Hematopoietic multipotent progenitor cell (in vitro differentiated cells): Measurements from ENCODE around the gene FILIP1L. TPM values are rescaled to one million over a fixed set of nuclear protein-coding genes. Genes with fewer than 3 reads are reported as not detected.

ENCODE experiments used
- DNase-seq, 3 donors: peaks; one replicate each; pipeline ENCODE4 v3.0.0-alpha.2; 2011 to 2015; ENCODE audit warnings: low read depth in 2 of 3, low spot score in 2 of 3
- total RNA-seq: library from RNA; depleted of rRNA; stranded (reverse); fragments of >200 nt; gene quantifications from one replicate; pipeline ENCODE4 v1.2.3, GENCODE V29; 2012

The FILIP1L gene
- total RNA-seq, 1 donor = 0.81 TPM

DNA sequence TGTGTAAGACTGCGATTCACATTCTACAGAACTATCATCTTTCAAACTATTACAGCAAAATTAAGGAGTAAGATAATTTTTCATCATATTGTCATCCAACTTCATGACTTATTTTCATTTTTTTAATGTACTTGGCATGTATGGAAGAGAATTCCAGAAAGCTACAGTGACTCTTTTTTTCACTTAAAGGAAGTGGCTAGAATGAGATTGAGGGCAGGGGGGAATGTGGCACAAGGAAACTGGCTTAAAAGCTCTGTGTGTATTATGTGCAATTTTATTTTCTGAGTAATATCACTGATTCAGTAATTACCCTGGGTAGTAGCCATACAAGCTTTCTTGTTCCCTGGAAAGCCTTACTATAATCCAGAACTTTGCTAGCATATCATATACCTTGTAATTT, 94.6 kb downstream of the FILIP1L start:
- no peak for DNase-seq

DNA sequence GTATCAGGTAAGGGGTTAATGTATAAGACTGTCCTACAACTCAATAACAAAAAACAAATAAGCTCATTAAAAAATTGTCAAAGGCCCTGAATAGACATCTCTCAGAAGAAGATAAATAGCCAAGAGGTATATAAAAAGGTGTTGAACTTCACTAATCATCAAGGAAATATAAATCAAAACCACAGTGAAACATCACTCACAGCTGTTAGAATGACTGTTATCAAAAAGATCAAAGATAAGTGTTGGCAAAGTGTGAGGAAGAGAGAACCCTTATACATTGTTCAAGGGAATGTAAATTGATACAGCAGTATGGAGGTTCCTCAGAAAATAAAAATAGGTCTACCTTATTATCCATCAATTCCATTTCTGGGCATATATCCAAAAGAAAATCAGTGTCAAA, 95.5 kb downstream of the FILIP1L start:
- no peak for DNase-seq

DNA sequence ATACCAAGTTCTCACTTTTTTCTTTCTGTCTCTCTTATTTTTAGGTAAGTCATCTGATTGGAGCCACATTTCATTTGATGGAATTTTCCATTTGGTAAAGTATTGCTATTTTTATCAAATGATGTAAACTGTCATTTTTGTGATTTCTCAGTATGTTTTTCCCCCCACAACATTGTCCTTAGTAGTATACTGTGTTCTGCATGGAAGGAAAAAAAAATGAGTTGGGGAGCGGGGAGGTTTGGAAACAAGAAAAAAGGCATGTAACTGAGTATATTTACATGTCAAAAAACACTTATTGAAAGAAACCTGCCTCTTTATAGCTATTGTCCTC, 104.2 kb downstream of the FILIP1L start:
- no peak for DNase-seq

DNA sequence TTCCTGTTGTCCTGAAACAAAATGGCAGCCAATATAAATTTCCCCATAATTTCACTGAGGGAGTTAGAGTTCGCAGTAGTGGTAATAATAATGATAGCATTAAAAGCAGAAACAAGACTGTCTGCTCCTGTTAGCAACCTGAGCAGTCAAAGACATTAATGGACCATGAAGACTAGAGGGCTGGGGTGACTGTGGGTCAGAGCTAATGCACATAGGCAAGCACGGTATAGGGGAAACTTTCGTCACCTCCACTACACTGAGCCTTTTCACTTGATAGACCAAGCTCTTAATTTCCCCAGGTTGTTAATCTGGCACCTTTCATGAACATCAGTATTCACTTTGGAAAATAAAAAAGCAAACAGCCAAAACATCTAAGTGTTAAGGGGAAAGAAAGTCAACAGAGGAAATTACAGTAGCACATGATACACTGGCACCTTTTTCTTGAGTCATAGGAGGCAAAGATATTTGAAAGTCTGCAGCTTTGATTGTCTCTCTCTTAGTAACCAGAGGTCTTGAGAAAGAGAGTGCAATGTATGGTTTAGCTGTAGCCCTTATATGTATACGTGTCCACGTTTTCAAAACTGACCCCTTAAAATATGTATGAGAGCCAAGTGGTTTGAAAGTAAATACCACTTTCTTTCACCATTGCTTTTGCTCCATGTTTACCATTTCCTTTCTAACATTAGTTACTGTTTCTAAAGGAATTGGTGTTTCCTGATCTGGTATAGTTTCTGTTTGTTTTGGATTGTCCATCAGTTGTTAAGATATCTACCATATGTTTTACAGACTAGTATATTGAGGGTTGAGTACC, 104.8 kb downstream of the FILIP1L start:
- DNase-seq = no peak

DNA sequence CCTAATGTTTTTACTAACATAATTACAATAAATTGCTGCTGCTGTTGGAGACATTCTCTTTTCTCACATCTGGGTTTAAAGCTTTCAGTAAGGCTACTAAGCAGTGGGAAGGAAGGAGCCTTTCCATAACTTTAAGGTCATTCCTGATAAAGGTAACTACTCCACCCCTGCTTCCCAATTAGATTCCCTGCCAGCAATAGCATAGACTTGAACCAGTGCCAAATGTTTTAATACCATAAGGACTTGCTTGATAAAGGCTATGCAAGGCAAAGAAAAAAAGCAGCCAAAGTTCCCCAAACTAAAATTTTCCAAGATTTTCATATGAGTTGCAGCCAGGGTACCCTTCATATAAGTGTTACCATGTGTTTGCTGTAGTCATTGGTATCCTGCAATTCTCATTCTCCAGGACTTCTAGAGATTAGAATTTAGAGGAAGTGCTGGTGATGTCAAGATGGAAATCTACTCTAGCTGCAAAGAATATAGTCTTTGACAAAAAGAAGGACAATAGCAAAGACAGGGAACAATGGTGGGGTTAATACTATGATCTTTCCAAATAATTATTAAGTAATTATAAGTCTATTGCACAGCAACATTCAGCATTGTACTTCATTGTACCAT, 106.1 kb downstream of the FILIP1L start:
- no peak for DNase-seq

DNA sequence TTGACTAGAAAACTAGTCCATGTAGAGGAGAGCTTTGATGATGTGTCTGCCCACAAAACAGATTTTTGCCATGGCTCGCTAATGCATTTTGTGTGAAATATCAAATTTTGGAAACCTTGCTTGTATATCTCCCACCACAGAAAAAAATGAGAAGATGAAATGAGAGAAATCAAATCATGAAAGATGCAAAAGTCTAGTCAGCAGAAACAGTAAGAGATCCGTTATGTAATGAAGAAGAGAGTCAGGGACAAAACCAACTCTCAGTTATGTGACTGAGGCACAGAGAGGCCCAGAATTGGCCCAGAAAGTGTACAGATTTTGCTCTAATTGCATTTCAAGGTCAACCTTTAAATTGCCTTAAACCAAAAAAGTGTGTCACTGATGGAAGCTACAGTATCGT, 107.0 kb downstream of the FILIP1L start:
- DNase-seq = no peak

DNA sequence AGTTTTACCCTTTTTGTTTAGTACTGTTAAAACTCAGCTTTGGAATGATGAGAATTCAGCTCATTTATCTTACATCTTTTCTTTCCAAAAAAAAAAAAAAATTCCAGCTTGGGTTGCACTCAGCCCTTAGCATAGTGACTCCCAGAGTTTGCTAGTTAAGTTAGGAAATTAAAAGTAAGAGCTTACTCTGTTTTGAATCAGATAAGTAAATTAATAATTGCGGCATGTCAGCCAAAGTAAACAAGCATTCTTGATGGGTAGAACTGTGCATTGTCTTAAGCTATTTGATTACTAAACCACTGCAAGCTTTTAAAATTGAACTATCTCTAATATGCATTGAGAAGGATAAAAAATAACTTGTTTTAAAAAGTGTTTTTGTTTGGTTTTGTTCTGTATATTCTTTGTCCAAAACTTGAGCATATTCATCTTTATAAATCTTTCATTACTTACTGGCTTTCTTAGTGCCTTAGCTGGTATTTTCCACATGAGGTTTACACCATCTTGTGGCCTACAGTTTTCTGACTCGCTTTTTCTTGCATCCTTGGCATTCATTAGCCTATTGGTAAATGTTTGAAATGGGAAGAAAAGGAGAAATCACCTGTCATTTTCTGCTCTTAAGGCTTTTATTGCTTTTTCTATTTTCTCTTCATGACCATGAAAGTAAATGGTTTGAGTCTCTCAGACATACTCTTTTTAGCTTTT, 107.6 kb downstream of the FILIP1L start:
- DNase-seq = no peak

DNA sequence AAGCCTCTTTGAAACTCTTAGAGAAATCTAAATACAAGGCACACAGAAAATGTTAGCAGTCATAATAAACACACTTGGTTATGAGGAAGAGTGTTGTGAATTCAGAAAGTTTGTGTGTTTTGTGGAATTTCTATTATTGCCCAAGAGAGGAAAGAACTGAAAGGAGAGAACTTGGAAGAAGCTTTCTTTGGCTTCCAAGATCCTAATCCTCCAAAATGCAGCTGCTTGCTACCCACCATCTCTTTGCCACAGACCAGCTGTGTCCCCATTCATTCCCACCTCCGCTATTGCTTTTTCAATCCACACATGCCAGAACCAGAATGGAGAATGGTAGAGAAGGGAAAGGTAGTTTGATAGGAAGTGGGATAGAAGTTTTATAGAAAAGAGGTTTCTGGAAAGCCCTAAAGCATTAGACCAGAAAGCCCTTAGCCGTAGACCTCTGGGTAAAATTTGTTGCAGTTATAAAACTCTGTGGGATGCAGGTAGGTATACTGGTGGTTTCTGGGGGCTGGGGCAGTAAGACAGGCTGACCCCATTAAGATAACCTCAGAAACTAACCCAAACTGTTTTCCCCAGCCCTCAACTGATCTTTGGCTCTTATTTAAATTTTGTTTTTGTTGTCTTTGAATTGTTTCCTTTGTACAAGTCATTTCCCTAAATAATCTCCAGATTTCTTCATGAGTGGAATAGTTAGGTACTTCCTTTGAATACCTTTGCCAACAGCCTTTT, 108.5 kb downstream of the FILIP1L start:
- no peak for DNase-seq

DNA sequence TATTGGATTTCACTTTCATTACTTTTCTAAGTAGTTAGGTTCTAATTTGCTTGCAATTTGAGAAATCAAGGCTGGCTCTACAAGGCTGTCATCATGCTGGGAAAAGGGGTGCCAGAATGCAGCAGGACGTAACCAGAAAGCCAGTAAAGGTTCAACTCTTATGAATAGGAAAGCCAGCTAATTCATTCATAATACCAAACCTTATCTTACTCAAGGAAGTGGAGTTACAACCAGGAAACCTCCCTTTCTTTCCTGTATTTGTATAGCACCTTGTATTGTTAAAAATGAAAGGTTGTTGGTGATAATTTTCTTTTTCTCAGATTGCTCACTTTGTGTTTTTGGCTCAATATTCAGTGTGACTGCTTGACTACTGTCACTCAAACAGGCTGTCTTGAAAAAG, 109.4 kb downstream of the FILIP1L start:
- no peak for DNase-seq

DNA sequence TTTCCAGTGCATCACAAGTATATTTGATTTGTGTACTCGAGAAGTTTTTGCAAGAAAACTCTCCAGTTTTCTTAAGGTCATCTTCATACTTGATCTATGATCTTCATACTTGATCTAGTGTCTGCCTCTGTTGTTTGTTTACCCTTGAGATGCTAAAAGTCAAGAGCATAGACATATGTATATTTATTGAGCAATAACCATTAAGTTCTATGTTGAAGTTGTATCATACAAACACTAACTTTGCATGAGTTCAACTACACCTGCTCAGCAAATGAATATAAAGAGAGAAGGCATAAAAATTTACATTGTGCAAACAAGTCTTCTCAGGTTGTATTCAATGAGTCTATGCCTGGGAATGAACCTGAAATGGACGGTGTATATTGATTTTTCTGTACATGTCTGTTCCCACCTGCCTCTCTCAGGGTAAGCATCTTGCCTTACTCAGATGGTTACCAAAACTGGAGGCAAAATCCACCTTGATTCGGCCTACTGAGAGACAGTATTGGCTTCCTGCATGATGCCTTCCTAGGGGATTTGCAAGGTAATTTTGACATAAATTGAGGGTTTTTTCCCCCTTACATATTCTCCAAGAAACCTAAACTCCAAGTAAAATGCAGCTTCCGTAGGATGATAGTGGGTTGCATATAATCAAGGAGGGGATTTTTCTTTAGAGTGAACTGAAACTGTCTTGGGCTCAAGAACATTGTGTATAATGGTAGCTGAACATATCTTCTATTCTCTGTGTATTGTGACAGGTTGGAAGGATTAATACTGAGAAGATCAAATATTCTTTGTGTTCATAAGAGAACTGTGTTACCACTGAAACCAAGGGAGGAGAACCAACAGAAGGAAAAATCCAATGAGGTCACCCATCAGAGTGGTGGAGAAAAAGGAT, 110.4 kb downstream of the FILIP1L start:
- DNase-seq = no peak

DNA sequence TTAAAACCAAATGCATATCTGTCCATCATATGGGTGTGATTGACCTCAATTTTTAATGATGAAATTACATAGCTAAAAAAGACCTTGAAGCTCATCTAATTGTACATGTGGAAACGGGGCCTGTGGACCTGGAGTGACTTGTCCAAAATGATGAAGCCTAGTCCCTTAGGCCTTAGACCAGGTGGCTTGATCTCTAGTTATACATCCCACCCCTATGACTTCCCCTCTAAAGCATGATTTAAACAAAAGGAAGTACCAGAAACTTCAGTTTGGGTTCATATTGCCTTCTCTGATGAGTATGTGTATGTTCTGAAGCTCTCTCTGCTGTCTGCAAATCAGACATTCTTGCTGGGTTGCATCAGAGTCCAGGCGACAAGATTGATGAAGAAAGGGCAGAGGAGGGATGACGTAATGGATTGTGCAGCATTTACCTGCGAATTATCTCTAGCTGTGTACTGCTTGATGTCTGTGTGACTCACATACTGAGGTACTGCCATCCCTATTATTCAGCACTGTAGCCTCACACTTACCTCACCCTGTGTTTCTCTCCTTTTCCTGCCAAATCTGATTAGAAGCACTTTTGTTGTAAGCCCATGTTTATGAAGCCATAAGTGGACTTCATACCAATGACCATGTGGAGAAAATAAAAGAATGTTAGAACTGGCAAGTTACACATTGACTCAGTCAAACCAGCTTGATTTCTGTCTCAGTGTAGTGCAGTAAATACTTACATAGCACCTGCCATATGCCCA, 111.5 kb downstream of the FILIP1L start:
- DNase-seq = no peak

DNA sequence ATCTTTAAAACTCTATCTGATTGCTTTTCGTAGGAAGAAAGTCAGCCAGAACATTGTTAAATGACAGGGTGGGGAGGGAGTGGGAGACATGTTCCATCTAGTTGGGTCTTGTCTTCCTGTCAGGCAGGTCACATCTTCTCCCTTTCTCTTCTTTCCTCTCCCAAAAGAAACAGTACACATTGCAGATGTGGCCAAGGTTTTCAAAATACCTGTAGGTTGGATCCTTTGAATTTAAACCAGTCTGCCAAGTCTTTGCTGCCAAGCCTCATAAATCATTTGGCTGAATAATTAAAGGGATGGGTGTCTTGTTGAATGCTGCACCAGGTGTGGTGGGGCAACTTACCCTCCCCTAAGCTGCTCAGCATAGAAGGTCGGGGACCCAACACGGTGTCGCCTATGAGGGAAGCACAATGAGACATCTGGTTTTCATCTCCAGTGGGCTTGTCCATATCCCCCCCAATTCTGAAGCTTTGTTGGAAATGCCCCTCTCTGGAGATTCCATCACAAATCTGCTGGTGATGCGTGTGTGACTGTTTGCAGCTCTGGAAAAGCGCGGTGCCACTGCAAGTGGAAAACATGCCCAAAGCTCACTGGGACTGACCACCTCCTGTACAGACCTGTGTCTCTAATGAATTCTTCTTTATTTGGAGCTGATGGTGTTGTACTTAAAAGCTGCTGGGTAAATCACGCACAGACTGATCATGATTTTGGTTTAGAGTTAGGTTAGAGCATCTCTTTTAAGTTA, 112.6 kb downstream of the FILIP1L start:
- no peak for DNase-seq

DNA sequence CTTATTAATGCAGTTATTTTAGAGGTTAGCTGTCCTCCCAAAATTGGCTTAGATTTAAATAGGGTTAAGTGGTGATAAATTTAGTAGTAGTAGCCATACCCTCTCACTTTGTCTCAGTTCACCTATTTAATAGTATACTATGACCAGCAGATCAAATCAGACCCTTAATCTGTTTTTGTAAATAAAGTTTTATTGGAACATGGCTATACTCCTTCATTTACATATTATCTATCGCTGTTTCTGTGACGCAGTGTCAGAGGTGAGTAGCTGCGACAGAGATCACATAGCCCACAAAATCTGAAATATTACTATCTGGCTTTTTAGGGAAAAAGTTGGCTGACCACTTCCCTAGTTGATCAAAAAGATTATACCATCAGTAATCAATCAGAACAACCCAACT, 113.2 kb downstream of the FILIP1L start:
- DNase-seq = no peak

DNA sequence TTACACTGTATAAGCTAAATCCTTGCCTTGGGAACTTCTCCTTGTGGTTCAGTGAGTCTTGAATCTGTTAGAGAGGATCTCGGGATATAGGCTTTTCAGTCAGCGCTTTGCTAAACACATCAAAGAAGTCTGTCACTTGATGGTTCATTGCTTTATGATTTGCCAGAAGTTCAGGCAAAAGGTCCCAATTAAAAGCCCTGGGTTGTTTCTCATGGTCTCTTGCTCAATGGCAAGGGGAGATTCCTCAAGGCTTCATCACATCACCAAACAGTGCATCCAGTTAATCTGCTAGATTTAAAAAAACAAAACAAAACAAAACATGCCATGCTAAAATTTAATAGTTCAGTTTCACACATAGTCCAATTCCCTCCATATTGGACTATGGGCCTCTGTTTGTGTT, 114.8 kb downstream of the FILIP1L start:
- DNase-seq = no peak

DNA sequence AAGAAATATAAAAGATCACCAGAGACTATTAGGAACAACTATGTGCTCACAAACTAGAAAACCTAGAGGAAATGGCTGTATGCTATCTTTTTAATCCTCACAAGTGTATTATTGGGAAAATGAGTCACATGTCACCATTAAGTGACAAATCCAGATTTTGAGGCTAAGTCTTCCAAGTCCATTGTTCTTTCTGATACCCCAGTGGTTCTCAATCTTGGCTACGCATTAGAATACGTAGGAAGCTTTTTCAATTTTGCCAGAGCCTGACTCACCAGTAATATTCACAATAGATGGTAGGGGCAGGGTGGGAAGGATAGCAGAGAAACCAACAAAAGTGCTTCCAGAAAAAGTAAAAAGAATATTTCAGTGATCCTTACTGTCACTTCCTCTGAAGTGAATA, 117.0 kb downstream of the FILIP1L start:
- DNase-seq = no peak

DNA sequence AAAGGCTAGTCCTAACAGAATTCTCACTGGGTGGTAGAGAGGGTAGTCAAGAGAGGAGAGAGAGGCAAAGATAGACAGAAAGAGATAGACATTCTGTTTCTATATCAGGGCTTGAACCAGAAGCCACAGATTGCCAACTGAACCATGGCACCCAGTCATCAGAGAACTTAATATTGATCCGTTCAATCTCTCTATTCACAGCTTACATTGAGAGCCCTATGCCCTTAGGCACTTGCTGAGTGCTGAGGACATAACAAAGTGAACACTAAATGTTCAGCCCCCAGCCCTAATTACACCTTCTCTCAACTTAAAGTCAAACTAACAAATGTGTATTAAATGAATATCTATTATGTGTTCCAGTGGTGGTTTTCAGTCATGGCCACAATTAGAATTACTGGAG, 124.1 kb downstream of the FILIP1L start:
- no peak for DNase-seq

DNA sequence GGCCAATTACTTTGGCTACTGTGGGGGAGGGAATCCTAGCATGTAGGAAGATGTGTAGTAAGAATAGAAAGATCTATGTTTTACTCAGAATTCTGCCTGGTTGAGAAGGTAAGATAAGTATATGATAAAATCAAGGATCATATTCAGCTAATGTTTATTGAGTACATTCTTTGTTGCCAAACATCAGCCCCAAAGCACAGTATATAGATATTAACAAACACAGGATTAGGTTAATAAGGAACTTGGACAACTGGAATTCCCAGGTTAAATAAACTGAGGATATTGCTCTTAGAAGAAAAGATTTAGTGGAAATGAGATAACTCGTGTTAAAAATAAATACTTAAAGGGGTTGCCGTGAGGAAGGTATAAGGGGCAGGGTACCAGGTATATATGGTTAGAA, 129.6 kb downstream of the FILIP1L start:
- no peak for DNase-seq

DNA sequence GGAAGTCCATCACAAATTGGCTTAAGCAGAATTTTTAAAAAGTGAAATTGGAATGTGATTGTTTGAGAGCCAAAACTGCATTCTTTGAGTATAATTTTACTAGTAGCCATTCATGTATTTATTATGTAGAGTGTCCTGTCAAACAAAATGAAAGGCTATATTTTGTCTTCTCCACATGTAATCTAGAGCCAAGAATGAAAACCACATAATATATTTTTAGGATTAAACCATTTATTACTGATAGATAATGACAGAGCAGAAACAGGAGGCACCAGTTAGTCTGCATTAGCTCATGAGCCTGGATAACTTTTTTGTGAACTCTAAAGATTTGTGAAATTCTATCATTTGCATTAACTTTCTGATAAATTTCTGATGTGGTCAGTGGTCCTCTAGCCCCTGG, 130.2 kb downstream of the FILIP1L start:
- no peak for DNase-seq

DNA sequence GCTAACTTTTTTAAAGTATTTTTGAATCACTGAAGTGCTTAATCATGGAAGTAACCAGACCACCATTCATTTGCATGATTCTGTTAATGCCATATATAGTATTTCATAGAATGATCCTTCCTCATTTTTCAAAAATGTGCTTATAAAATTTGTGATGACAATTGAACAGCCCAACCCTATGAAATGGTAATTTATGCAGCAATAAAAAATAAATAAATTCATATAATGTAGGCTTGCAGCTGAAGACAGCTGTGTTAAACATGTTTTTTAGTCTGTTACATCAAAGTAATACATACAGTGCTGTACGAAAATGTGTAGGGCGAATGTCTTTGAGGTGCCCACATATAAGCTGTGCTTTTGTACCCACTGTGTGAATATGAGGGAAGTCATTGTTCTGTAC, 131.7 kb downstream of the FILIP1L start:
- DNase-seq = no peak
